ENCODE results near the gene MSH4. TPM values are rescaled to one million over a fixed set of nuclear protein-coding genes. Genes with fewer than 3 reads are reported as not detected.
"Not testable (repeated sequence)": the region's sequence is repeated elsewhere in the genome, so short reads cannot be mapped to it uniquely, and the experiment has no call there.

MSH4 gene
- total and polyA plus RNA-seq, 12 donors, result 0.07 to 0.33 (median 0.22) TPM; not detected in 2

- peaks cover 0 to 70% of the 10 kb centered on the region in 2 donors for H3K36me3 ChIP-seq (replicated peaks in 1 of 2)
- DNase-seq, result no peak
- intact Hi-C loops (cut with DNase I), result no loop called here
- no peaks in the 10 kb centered on the region for H3K27me3 ChIP-seq
- H3K4me1 ChIP-seq (replicated peaks in 1 of 2), result peaks cover 15 to 26% of the 10 kb centered on the region in 2 donors
- H3K27ac ChIP-seq, result no peak overlapping the region
- no peak for TF ChIP-seq POLR2A (IDR thresholded peaks at IDR 0.05)
- TF ChIP-seq, protein P1, sequence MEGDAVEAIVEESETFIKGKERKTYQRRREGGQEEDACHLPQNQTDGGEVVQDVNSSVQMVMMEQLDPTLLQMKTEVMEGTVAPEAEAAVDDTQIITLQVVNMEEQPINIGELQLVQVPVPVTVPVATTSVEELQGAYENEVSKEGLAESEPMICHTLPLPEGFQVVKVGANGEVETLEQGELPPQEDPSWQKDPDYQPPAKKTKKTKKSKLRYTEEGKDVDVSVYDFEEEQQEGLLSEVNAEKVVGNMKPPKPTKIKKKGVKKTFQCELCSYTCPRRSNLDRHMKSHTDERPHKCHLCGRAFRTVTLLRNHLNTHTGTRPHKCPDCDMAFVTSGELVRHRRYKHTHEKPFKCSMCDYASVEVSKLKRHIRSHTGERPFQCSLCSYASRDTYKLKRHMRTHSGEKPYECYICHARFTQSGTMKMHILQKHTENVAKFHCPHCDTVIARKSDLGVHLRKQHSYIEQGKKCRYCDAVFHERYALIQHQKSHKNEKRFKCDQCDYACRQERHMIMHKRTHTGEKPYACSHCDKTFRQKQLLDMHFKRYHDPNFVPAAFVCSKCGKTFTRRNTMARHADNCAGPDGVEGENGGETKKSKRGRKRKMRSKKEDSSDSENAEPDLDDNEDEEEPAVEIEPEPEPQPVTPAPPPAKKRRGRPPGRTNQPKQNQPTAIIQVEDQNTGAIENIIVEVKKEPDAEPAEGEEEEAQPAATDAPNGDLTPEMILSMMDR (IDR thresholded peaks at IDR 0.05), result no peak
- no peaks in the 10 kb centered on the region for H3K9me3 ChIP-seq (replicated peaks in 1 of 3)
- H3K4me3 ChIP-seq, result no peak overlapping the region
- WGBS, 4 donors, result 93 to 97% (median 95%) methylated on average over 2 of the region's 2 CpGs
Observed at GRCh38 chr1:75794382-75794781, 2.3 kb upstream of the MSH4 start.

DNA sequence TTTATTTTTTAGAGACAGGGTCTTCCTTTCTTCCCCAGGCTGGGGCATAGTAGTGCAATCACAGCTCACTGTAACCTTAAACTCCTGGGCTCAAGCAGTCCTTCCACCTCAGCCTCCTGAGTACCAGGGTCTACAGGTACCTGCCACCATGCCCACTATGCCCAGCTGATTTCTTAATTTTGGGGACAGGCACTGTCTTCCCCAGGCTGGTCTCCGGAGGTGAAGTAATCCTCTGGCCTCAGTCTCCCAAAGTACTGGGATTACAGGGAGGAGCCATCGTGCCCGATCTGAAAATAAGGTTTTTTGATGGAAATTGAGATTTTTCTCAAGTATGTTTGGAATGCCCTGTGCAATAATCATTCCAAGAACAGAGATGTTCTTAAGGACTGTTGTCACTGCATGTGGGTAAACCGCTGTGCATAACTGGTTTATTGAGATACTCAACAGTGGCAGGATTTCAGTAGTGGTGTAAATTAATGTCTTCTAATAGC is 934 bp upstream of the MSH4 start:
- no peak overlapping the region for H3K27ac ChIP-seq
- H3K4me3 ChIP-seq, result no peak overlapping the region
- peaks cover 4 to 13% of the 10 kb centered on the region in 2 donors for H3K4me1 ChIP-seq (replicated peaks in 1 of 2)
- no peak for DNase-seq
- TF ChIP-seq, protein P1 (IDR thresholded peaks at IDR 0.05), result no peak
- no peak for TF ChIP-seq POLR2A (IDR thresholded peaks at IDR 0.05)
- WGBS, 4 donors, result 95 to 99% (median 96%) methylated on average over 4 of the region's 4 CpGs
- intact Hi-C loops (cut with DNase I), result no loop called here
- H3K9me3 ChIP-seq (replicated peaks in 1 of 3), result no peaks in the 10 kb centered on the region
- H3K27me3 ChIP-seq, result no peaks in the 10 kb centered on the region
- peaks cover 0 to 60% of the 10 kb centered on the region in 2 donors for H3K36me3 ChIP-seq (replicated peaks in 1 of 2)

DNA sequence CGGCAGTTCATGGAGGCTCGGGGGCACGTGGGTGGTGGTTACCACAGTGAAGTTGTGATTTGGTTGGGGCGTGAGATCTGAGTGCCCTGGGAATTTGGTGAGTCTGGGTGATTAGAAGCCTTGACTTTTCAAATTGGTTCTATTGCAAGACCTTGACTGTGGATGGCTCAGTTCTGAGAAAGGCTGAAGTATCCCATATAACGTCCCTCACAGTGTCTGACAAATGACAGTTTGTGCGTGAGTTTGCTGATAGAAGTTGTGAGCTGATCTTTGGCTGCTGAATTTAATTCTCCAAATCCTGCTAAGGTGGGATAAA is 549 bp downstream of the MSH4 start:
- no peaks in the 10 kb centered on the region for H3K4me1 ChIP-seq (replicated peaks in 1 of 2)
- intact Hi-C loops (cut with DNase I), result no loop called here
- H3K4me3 ChIP-seq, result no peak overlapping the region
- H3K9me3 ChIP-seq (replicated peaks in 1 of 3), result no peaks in the 10 kb centered on the region
- H3K27me3 ChIP-seq, result no peaks in the 10 kb centered on the region
- no peak overlapping the region for H3K27ac ChIP-seq
- peaks cover 0 to 46% of the 10 kb centered on the region in 2 donors for H3K36me3 ChIP-seq (replicated peaks in 1 of 2)
- peak in 1 of 7 donors; percentile 21 for DNase-seq
- WGBS, 4 donors, result 49 to 75% (median 51%) methylated on average over 5 to 6 of the region's 6 CpGs
- TF ChIP-seq POLR2A (IDR thresholded peaks at IDR 0.05), result no peak
- TF ChIP-seq, protein P1 (IDR thresholded peaks at IDR 0.05), result no peak

DNA sequence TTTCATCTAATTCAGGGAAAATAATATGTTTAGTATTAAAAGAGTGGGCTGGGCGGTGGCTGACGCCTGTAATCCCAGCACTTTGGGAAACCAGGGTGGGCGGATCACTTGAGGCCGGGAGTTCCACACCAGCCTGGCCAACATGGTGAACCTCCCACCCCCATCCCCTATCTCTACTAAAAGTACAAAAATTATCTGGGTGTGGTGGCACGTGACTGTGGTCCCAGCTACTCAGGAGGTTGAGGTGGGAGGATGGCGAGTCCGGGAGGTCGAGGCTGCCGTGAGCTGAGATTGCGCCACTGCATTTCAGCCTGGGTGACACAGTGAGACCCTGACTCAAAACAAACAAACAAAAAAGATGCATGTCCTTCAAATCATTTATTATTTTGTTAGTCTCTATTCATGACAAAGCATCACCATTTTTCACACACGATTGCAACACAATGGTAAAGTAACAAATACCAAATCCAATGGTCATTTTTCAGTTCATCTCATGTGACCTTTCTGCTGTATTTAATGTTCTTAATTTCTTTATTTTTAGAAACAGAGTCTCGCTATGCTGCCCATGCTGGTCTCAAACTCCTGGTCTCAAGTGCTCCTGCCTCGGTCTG is 1.0 kb downstream of the MSH4 start:
- Histone ChIP-seq H3K9me3 (replicated peaks in 1 of 3) (no peaks in the 10 kb centered on the region), H3K4me1 (replicated peaks in 1 of 2) (no peaks in the 10 kb centered on the region), H3K4me3 (no peak overlapping the region), H3K36me3 (replicated peaks in 1 of 2) (peaks cover 0 to 41% of the 10 kb centered on the region in 2 donors), H3K27me3 (no peaks in the 10 kb centered on the region), H3K27ac (no peak overlapping the region)
- intact Hi-C loops (cut with DNase I), result no loop called here
- 88 to 93% (median 88%) methylated on average over 13 of the region's 13 CpGs for WGBS, 4 donors
- DNase-seq, result no peak
- no peak for TF ChIP-seq POLR2A (IDR thresholded peaks at IDR 0.05)

GRCh38 chr1:75801480-75801879 is 4.8 kb downstream of the MSH4 start:
- intact Hi-C loops (cut with DNase I), result not testable (repeated sequence)
- WGBS, 4 donors, result 95 to 100% (median 97%) methylated on average over 2 of the region's 2 CpGs

More at GRCh38 chr1:75801480-75801879, 4.8 kb downstream of the MSH4 start:
- not testable (repeated sequence) for H3K27me3 ChIP-seq; DNase-seq; H3K36me3 ChIP-seq (replicated peaks in 1 of 2); H3K27ac ChIP-seq; H3K4me3 ChIP-seq; H3K9me3 ChIP-seq (replicated peaks in 1 of 3); H3K4me1 ChIP-seq (replicated peaks in 1 of 2)
